HAP-1 (cell line): ENCODE results near the gene ARL2BP.
"Not testable (repeated sequence)": the region's sequence is repeated elsewhere in the genome, so short reads cannot be mapped to it uniquely, and the experiment has no call there.

Source experiments
- DNase-seq, 2 experiments: peaks; one replicate each; pipeline ENCODE4 v3.0.0-alpha.2; 2016 to 2020; ENCODE audit warnings: low spot score in 2 of 2
- H3K27me3 ChIP-seq: fragments of 250-450 bp; sonication (Bioruptor Pico); 2 replicates; pipeline ENCODE4 v1.5.1; 2020; ENCODE audit warnings: low read depth, mild to moderate bottlenecking, moderate library complexity
- H3K36me3 ChIP-seq: fragments of 250-450 bp; sonication (Bioruptor Pico); replicated peaks from 2 replicates; pipeline ENCODE4 v1.5.1; 2020; ENCODE audit warnings: mild to moderate bottlenecking
- H3K4me1 ChIP-seq: fragments of 250-450 bp; sonication (Bioruptor Pico); 2 replicates; pipeline ENCODE4 v1.5.1; 2020; ENCODE audit warnings: mild to moderate bottlenecking
- H3K4me3 ChIP-seq: fragments of 250-450 bp; sonication (Bioruptor Pico); 2 replicates; pipeline ENCODE4 v1.5.1; 2020; ENCODE audit warnings: mild to moderate bottlenecking, moderate library complexity
- H3K9me3 ChIP-seq: fragments of 250-450 bp; sonication (Bioruptor Pico); 2 replicates; pipeline ENCODE4 v1.5.1; 2020; ENCODE audit warnings: mild to moderate bottlenecking, moderate library complexity
- in situ Hi-C: fragments of 300-500 bp; cut with MboI; formaldehyde crosslinking; loops from 3 replicates; pipeline ENCODE4 v1.14.3; 2020; ENCODE audit warnings: low sequenced_read_pairs, inconsistent platforms, mixed read lengths

The ARL2BP gene

GRCh38 chr16:57244767-57245471, at the start of gene ARL2BP:
ARL2BP (plus strand) TSS chr16:57245259; CDS start chr16:57245368, 109 bp downstream.
- Histone ChIP-seq H3K4me3 (peak within 1 kb of the TSS; percentile 76), H3K9me3 (no peaks in the 10 kb centered on the region), H3K27me3 (no peaks in the 10 kb centered on the region), H3K36me3 (peaks cover 25% of the 10 kb centered on the region), H3K4me1 (peaks cover 11% of the 10 kb centered on the region)
- in situ Hi-C loops, result no loop called here
- peak; percentile 97 to 99 for DNase-seq

- Histone ChIP-seq H3K27me3 (no peaks in the 10 kb centered on the region), H3K36me3 (no peaks in the 10 kb centered on the region), H3K9me3 (no peaks in the 10 kb centered on the region), H3K4me1 (no peaks in the 10 kb centered on the region), H3K4me3 (no peak overlapping the region)
- DNase-seq, result no peak
- in situ Hi-C loops, result no loop called here
These were observed 48.8 kb upstream of the ARL2BP start for GRCh38 chr16:57196286-57196685.

GRCh38 chr16:57196753-57197152, 48.3 kb upstream of the ARL2BP start:
- no peaks in the 10 kb centered on the region for H3K36me3 ChIP-seq
- H3K9me3 ChIP-seq, result no peaks in the 10 kb centered on the region
- H3K4me3 ChIP-seq, result no peak overlapping the region
- H3K4me1 ChIP-seq, result no peaks in the 10 kb centered on the region
- no peaks in the 10 kb centered on the region for H3K27me3 ChIP-seq
- in situ Hi-C loops, result no loop called here
- DNase-seq, result no peak

GRCh38 chr16:57200321-57200720, 44.7 kb upstream of the ARL2BP start:
- H3K27me3 ChIP-seq, H3K4me1 ChIP-seq, H3K9me3 ChIP-seq, H3K4me3 ChIP-seq, in situ Hi-C loops, DNase-seq: not testable (repeated sequence)
- H3K36me3 ChIP-seq, result peaks cover 14% of the 10 kb centered on the region

GRCh38 chr16:57200926-57201325, 44.1 kb upstream of the ARL2BP start:
- H3K9me3 ChIP-seq, DNase-seq, in situ Hi-C loops, H3K4me3 ChIP-seq, H3K4me1 ChIP-seq, H3K27me3 ChIP-seq: not testable (repeated sequence)
- H3K36me3 ChIP-seq, result peaks cover 20% of the 10 kb centered on the region

- H3K9me3 ChIP-seq, result no peaks in the 10 kb centered on the region
- no peaks in the 10 kb centered on the region for H3K4me1 ChIP-seq
- in situ Hi-C loops, result no loop called here
- no peak overlapping the region for H3K4me3 ChIP-seq
- DNase-seq, result no peak
- no peaks in the 10 kb centered on the region for H3K27me3 ChIP-seq
- peaks cover 23% of the 10 kb centered on the region for H3K36me3 ChIP-seq
These were observed 42.8 kb upstream of the ARL2BP start for GRCh38 chr16:57202095-57202886.

- Histone ChIP-seq H3K9me3 (no peaks in the 10 kb centered on the region), H3K27me3 (no peaks in the 10 kb centered on the region), H3K36me3 (peaks cover 29% of the 10 kb centered on the region), H3K4me3 (no peak overlapping the region), H3K4me1 (no peaks in the 10 kb centered on the region)
- in situ Hi-C loops, result no loop called here
- no peak for DNase-seq
These were observed 41.6 kb upstream of the ARL2BP start for GRCh38 chr16:57203451-57203850.

- H3K36me3 ChIP-seq, result peaks cover 38% of the 10 kb centered on the region
- in situ Hi-C loops, result no loop called here
- no peak for DNase-seq
These were observed 40.4 kb upstream of the ARL2BP start for GRCh38 chr16:57204675-57205074.

GRCh38 chr16:57208926-57209325, 36.1 kb upstream of the ARL2BP start:
- H3K27me3 ChIP-seq, result no peaks in the 10 kb centered on the region
- H3K4me1 ChIP-seq, result peaks cover 7% of the 10 kb centered on the region; the same call in 1 of the 2 replicates
- DNase-seq, result no peak
- no peak overlapping the region for H3K4me3 ChIP-seq
- H3K9me3 ChIP-seq, result no peaks in the 10 kb centered on the region
- in situ Hi-C loops, result no loop called here
- H3K36me3 ChIP-seq, result peaks cover 61% of the 10 kb centered on the region

More at GRCh38 chr16:57204675-57205074, 40.4 kb upstream of the ARL2BP start:
- Histone ChIP-seq H3K9me3 (no peaks in the 10 kb centered on the region), H3K27me3 (no peaks in the 10 kb centered on the region), H3K4me3 (no peak overlapping the region), H3K4me1 (no peaks in the 10 kb centered on the region)

GRCh38 chr16:57209780-57210179, 35.3 kb upstream of the ARL2BP start:
- peaks cover 63% of the 10 kb centered on the region for H3K36me3 ChIP-seq
- DNase-seq, result no peak
- H3K27me3 ChIP-seq, result no peaks in the 10 kb centered on the region
- H3K9me3 ChIP-seq, result no peaks in the 10 kb centered on the region
- peaks cover 7% of the 10 kb centered on the region; the same call in 1 of the 2 replicates for H3K4me1 ChIP-seq
- in situ Hi-C loops, result no loop called here
- H3K4me3 ChIP-seq, result no peak overlapping the region

- Histone ChIP-seq H3K4me1 (peaks cover 7% of the 10 kb centered on the region; the same call in 1 of the 2 replicates), H3K4me3 (no peak overlapping the region), H3K9me3 (no peaks in the 10 kb centered on the region), H3K27me3 (no peaks in the 10 kb centered on the region), H3K36me3 (peaks cover 79% of the 10 kb centered on the region)
- in situ Hi-C loops, result no loop called here
- DNase-seq, result no peak
These were observed 31.6 kb upstream of the ARL2BP start for GRCh38 chr16:57213462-57213861.

GRCh38 chr16:57216968-57217367, 28.1 kb upstream of the ARL2BP start:
- in situ Hi-C loops, result no loop called here
- no peak for DNase-seq
- H3K27me3 ChIP-seq, result no peaks in the 10 kb centered on the region
- peaks cover 88% of the 10 kb centered on the region for H3K36me3 ChIP-seq
- H3K9me3 ChIP-seq, result no peaks in the 10 kb centered on the region
- no peak overlapping the region for H3K4me3 ChIP-seq
- H3K4me1 ChIP-seq, result peaks cover 7% of the 10 kb centered on the region; the same call in 1 of the 2 replicates

GRCh38 chr16:57223057-57223456, 22.0 kb upstream of the ARL2BP start:
- in situ Hi-C loops, result no loop called here
- no peak for DNase-seq
- Histone ChIP-seq H3K9me3 (no peaks in the 10 kb centered on the region), H3K4me1 (no peaks in the 10 kb centered on the region), H3K27me3 (no peaks in the 10 kb centered on the region), H3K36me3 (peaks cover 73% of the 10 kb centered on the region), H3K4me3 (no peak overlapping the region)

- Histone ChIP-seq H3K27me3 (no peaks in the 10 kb centered on the region), H3K4me1 (no peaks in the 10 kb centered on the region), H3K4me3 (no peak overlapping the region), H3K36me3 (peaks cover 67% of the 10 kb centered on the region), H3K9me3 (no peaks in the 10 kb centered on the region)
- no peak for DNase-seq
- in situ Hi-C loops, result no loop called here
These were observed 20.3 kb upstream of the ARL2BP start for GRCh38 chr16:57224651-57225335.
